DMS 273 (cell line): ENCODE data around the gene TJP2.
A peak's percentile ranks its signal among the peaks of the same experiment; 100 is the strongest.

Experiments
- DNase-seq: peaks from one replicate; lab custom pipeline; 2025; ENCODE audit not compliant: unreplicated experiment; lab: John Stamatoyannopoulos, UW

The TJP2 gene

GRCh38 chr9:69222970-69223369 is 48.9 kb downstream of the TJP2 start:
- no peak for DNase-seq

GRCh38 chr9:69223605-69224004 is 49.5 kb downstream of the TJP2 start:
- DNase-seq, result peak; percentile 64

DNA sequence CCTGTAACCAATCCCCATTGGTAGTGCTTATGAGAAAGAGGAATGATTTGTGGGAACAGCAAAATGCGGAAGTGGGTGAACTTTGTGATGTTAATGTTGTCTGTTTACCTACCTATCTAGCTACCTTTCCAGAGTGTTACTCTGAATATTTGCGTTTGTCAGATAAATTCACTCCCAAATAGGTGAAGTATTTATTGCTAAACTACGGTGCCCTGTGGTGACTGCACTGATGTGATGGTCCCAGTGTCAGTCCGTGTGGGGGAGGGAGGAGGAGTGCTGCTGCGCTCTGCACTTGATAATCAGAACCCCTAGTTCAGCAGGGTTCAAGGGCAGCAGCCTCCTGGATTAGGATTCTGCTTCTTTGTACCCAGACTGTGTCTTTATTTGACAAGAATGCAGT is 55.3 kb downstream of the TJP2 start:
- DNase-seq, result no peak

GRCh38 chr9:69232135-69232534 is 58.1 kb downstream of the TJP2 start:
- DNase-seq, result no peak

DNA sequence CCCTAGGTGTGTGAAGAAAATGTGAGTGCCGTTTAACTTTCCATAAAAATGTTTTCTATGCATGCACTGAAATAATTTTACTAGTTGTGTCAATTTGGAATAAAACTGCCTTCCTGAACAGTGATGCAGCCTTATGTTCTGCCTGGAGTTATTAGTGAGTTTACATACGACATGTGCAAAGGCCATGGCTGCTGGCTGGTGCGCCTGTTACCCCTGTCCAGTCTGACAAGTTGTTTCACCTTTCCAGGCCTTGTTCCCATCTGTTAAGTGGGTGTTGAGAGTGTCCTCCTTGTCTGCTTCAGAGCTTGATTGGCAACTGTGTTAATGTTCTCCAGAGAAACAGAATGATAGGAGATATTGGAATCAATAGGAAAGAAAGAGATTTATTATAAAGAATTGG is 60.6 kb downstream of the TJP2 start:
- no peak for DNase-seq

DNA sequence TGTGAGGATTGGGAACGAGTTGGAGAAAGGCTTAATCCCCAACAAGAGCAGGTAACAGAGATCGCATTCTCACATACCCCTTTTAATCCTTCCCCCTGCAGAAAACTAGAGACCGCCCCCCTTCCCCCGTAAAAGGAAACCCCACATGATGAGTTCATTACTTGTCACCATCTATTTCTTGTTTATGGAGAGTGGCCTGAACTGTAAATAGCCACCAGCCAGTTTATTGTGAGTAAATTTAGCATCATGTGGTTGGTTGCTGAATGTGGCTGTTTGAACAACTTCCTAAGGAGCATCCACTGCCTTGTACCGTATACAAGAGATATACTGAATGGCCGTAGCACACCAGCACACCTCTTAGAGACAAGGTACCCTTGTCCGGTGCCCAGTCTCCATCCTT is 62.1 kb downstream of the TJP2 start:
- no peak for DNase-seq

DNA sequence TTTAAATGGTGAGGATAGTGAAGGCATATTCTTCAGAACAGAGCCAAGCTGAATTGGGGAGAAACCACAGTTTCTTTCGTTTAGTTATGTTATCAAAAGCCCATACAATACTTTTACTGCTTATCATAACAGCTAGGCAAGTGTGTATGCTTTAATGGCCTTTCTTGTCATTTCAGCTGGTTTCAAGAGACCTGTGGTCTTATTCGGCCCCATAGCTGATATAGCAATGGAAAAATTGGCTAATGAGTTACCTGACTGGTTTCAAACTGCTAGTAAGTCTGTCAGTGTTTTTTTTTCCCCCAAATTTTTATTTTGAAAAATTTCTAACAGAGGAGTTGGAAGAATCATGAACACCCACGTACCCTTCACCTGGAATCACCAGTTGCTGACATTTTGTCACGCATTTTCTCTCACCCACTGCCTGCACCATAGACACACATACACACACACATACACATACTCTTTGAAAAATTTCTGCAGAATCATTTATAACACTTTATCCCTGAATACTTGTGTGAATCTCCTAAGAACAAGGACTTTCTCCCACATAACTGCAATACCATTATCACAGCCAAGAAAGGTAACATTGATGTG is 63.7 kb downstream of the TJP2 start:
- no peak for DNase-seq

DNA sequence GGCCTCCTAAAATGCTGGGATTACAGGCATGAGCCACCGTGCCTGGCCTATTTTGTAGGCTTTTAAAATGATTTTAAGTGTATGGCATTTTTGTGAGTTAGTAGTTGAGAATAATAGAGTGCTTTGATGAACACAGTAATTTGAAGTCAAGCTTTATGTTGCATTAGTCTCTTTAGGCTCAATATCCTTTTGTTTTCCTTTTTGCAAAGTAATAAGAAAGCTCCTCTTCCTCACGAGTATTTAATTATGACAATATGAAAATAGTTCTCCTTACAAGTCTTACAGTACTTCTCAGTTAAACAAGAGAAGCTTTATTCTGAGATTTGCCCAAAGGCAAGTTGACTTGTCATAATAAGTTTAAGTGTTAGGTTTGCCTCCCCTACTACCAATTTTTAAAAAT is 69.0 kb downstream of the TJP2 start:
- DNase-seq, result no peak

- no peak for DNase-seq
Observed at GRCh38 chr9:69246629-69247028, 72.6 kb downstream of the TJP2 start.

- DNase-seq, result no peak
Observed at GRCh38 chr9:69248005-69248404, 73.9 kb downstream of the TJP2 start.

- DNase-seq, result peak; percentile 2
Observed at GRCh38 chr9:69249337-69249736, 75.3 kb downstream of the TJP2 start.

DNA sequence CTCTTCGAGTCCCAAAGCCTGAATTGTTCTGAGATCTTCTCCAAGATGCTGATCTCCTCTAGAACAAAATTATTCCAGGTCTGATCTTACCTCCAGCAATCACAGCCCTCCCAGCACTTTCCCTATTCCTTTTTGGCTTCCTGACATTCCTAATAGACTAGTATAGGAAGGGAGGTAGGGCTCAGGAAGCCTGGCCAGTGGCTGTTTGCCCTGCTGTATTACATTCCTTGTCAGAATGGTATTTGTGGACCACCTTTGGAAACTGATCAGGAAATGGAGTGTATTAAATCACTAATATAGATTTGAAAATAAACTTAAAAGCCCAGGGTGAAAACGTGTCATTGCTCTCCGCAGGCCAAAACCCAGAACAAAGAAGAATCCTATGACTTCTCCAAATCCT is 76.6 kb downstream of the TJP2 start:
- DNase-seq, result no peak

GRCh38 chr9:69252436-69252835 is 78.4 kb downstream of the TJP2 start:
- DNase-seq, result no peak

GRCh38 chr9:69253057-69253456 is 79.0 kb downstream of the TJP2 start:
- DNase-seq, result no peak

DNA sequence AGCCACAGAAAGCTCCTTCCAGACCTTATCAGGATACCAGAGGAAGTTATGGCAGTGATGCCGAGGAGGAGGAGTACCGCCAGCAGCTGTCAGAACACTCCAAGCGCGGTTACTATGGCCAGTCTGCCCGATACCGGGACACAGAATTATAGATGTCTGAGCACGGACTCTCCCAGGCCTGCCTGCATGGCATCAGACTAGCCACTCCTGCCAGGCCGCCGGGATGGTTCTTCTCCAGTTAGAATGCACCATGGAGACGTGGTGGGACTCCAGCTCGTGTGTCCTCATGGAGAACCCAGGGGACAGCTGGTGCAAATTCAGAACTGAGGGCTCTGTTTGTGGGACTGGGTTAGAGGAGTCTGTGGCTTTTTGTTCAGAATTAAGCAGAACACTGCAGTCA is 80.1 kb downstream of the TJP2 start:
- no peak for DNase-seq

- DNase-seq, result no peak
Observed at GRCh38 chr9:69255591-69255990, 81.5 kb downstream of the TJP2 start.

GRCh38 chr9:69258551-69258950 is 84.5 kb downstream of the TJP2 start:
- DNase-seq, result no peak

DNA sequence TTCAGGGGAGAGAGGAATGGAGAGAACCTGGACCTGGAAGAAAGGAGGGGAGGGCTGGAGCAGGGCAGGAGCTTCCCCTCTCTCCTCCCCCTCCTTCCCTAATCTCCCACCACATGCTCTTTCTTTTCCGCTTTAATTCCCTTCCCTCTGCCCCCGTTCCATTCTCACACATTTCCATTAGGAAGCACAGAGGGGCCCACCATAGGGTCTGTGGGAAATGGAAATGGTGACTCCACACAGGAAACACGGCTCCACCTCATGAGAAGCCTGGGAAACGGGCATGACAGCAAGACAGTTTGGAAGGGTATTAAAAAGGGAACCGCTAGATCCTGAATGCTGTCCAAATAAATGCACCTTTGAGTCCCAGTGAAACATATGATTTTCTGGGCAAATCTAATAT is 86.1 kb downstream of the TJP2 start:
- no peak for DNase-seq

DNA sequence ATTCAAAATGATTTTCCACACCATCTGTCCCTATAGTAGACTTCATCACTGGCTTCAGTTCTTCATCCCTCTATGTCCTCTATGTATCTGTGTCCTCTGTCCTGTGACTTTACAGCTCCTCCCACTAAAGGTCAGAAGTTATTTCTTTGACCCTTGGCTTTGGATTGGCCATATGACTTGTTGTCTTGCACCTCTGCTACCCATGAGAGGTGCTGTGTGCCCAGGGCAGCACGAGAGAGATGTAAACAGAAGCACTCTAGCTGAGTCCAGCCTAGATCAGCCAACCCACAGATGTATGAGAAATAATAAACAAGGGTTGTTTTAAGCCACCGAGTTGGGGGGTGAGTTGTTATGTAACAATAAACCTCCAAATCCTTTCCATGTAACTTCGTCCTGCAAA is 87.6 kb downstream of the TJP2 start:
- no peak for DNase-seq

DNA sequence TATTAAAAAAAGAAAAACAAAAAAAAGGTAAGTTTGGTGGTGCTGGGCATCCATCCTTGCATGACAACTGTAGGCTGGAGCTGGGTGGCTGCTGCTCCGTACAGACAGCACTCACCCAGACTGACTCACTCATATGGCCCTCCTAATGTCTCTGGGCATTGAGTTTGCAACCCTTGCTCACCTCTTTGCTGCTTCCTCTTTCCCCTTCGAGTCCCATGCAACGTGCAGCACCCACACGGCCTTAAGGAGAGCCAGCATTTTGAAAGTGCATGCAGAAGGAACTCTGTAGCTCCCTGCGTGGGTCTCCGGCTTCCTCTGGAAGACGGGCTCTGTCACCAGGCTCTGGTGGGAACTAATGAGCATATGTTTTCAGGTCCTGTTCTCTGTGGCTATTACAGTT is 90.4 kb downstream of the TJP2 start:
- no peak for DNase-seq

- DNase-seq, result no peak
Observed at GRCh38 chr9:69265891-69266290, 91.8 kb downstream of the TJP2 start.

DNA sequence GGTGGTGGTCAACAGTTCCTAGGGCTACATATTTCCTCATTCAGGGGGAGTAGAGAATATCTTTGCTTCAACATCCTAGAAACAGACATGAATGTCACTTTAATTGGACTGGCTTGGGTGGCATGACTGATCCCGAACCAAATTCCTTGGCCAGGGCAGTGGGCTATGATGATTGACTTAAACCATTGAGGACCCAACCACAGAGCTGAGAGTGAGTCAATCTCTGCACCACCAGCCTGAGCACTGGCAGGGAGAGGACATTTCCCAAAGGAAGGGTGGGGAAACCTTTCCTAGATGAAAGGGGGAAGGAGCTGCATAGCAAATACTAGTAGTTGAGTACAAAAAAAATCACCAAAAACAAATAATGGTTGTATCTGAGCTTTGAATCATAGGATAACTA is 98.1 kb downstream of the TJP2 start:
- no peak for DNase-seq

DNA sequence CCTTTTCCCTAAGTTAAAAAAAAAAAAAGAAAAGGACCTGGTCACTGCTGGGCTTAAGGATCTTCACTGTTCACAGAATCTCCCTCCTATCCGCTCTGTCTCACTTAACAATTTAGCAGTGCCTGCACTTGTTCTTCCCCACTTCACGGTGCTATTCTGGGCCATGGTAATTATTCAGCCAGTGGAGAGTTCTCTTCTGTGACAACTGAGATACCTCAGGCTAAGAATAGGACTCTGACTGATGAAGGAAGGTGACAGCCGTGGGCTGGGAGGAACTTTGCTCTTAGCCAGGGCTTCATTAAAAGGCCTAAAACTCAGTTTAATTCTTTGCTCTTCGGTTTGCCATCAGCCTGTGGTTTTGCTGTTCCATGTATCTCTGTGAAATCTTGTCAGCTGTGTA is 99.1 kb downstream of the TJP2 start:
- DNase-seq, result no peak

GRCh38 chr9:69276775-69277174 is 102.7 kb downstream of the TJP2 start:
- DNase-seq, result no peak
